SK-N-DZ (cell line): ENCODE data around the gene STK40.
A peak's percentile ranks its signal among the peaks of the same experiment; 100 is the strongest.

Experiments used
- DNase-seq: peaks from one replicate; pipeline ENCODE4 v3.0.0-alpha.2; 2015; ENCODE audit warnings: low spot score

The STK40 gene

GRCh38 chr1:36398370-36398977 is 12.8 kb upstream of the STK40 start:
- no peak for DNase-seq

- peak; percentile 85 for DNase-seq
These were observed 11.9 kb upstream of the STK40 start, which contains the start of gene LSM10 for GRCh38 chr1:36397378-36398230. Gene LSM10, minus strand, starts transcription at chr1:36397908. Its CDS starts 3,779 bp downstream, at chr1:36394129.

- no peak for DNase-seq
These were observed 11.3 kb upstream of the STK40 start for GRCh38 chr1:36397083-36397377.

GRCh38 chr1:36396359-36396758 is 10.6 kb upstream of the STK40 start:
- no peak for DNase-seq

- no peak for DNase-seq
These were observed 8.0 kb upstream of the STK40 start for GRCh38 chr1:36393686-36394085.

- DNase-seq = no peak
These were observed 7.1 kb upstream of the STK40 start for GRCh38 chr1:36392836-36393235.

GRCh38 chr1:36391271-36391670 is 5.5 kb upstream of the STK40 start:
- no peak for DNase-seq

GRCh38 chr1:36390411-36390810 is 4.7 kb upstream of the STK40 start:
- no peak for DNase-seq

GRCh38 chr1:36389999-36390398 is 4.3 kb upstream of the STK40 start:
- DNase-seq = no peak

- DNase-seq = no peak
These were observed 3.5 kb upstream of the STK40 start for GRCh38 chr1:36389261-36389660.

GRCh38 chr1:36387141-36387949 is 1.6 kb upstream of the STK40 start:
- DNase-seq = no peak

- DNase-seq = peak; percentile 68
These were observed 779 bp upstream of the STK40 start for GRCh38 chr1:36386265-36387140.

- peak; percentile 27 for DNase-seq
These were observed 948 bp downstream of the STK40 start for GRCh38 chr1:36384542-36385409.

- DNase-seq = no peak
These were observed 2.5 kb downstream of the STK40 start for GRCh38 chr1:36383240-36383639.

GRCh38 chr1:36382669-36383068 is 3.1 kb downstream of the STK40 start:
- DNase-seq = no peak

GRCh38 chr1:36382231-36382630 is 3.5 kb downstream of the STK40 start:
- DNase-seq = no peak

- DNase-seq = no peak
These were observed 4.3 kb downstream of the STK40 start for GRCh38 chr1:36381405-36381804.

GRCh38 chr1:36380782-36381181 is 4.9 kb downstream of the STK40 start:
- DNase-seq = no peak

GRCh38 chr1:36380143-36380619 is 5.5 kb downstream of the STK40 start:
- DNase-seq = peak; percentile 40

- DNase-seq = no peak
These were observed 7.8 kb downstream of the STK40 start for GRCh38 chr1:36377791-36378492.
